ENCODE measurements around the gene TBL1X. TPM values are rescaled to one million over a fixed set of nuclear protein-coding genes. Genes with fewer than 3 reads are reported as not detected.

Gene TBL1X
- total RNA-seq, 1 donor from 2014 or later, result 6.5 TPM

DNA sequence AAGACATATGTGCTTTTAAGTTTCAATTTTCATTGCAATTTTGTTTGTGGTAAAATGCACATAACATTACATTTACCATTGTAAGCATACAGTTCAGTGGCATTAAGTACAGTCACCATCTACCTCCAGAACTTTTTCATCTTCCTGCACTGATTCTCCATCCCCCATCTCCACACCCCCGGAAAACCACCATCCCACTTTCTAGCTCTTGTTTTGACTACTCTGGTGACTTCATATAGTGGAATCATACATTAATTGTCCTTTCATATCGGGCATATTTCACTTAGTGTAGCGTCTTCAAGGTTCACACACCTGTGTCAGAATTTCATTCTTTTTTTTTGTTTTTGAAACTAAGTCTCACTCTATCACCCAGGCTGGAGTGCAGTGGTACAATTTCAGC is 157.3 kb downstream of the TBL1X start:
- no peak for DNase-seq
- Mint-ChIP-seq H3K27ac (ENCODE audit: unreplicated experiment) (no peak overlapping the region), H3K27me3 (ENCODE audit: unreplicated experiment) (no peaks in the 10 kb centered on the region), H3K9me3 (ENCODE audit: unreplicated experiment) (peaks cover 2% of the 10 kb centered on the region), H3K4me3 (ENCODE audit: unreplicated experiment) (no peak overlapping the region), H3K4me1 (ENCODE audit: low read depth, unreplicated experiment) (no peaks in the 10 kb centered on the region), H3K36me3 (ENCODE audit: unreplicated experiment) (no peaks in the 10 kb centered on the region)
- TF ChIP-seq, protein P1, sequence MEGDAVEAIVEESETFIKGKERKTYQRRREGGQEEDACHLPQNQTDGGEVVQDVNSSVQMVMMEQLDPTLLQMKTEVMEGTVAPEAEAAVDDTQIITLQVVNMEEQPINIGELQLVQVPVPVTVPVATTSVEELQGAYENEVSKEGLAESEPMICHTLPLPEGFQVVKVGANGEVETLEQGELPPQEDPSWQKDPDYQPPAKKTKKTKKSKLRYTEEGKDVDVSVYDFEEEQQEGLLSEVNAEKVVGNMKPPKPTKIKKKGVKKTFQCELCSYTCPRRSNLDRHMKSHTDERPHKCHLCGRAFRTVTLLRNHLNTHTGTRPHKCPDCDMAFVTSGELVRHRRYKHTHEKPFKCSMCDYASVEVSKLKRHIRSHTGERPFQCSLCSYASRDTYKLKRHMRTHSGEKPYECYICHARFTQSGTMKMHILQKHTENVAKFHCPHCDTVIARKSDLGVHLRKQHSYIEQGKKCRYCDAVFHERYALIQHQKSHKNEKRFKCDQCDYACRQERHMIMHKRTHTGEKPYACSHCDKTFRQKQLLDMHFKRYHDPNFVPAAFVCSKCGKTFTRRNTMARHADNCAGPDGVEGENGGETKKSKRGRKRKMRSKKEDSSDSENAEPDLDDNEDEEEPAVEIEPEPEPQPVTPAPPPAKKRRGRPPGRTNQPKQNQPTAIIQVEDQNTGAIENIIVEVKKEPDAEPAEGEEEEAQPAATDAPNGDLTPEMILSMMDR (IDR thresholded peaks at IDR 0.05; ENCODE audit: partially characterized antibody, unreplicated experiment), result no peak

DNA sequence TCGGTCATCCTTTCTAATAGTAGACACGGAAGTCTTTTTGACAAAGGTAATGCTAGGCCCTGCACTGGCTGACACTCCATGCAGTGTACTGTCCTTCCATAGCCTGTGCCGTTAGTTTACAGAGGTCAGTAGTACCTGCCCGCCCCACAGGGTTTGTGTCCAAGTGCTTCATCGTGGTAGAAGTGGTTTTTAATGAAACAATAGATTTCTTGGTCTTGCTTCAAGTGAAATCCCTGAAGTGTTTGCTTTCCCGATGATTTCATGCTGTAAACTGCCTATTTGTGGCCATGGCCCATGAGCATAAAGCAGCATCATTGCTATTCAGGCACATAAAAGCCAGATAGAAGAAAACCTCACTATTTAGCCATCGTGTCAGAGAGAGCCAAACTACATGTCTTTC is 161.5 kb downstream of the TBL1X start:
- Mint-ChIP-seq H3K27me3 (ENCODE audit: unreplicated experiment) (no peaks in the 10 kb centered on the region), H3K27ac (ENCODE audit: unreplicated experiment) (no peak overlapping the region), H3K4me1 (ENCODE audit: low read depth, unreplicated experiment) (no peaks in the 10 kb centered on the region), H3K4me3 (ENCODE audit: unreplicated experiment) (no peak overlapping the region), H3K9me3 (ENCODE audit: unreplicated experiment) (no peaks in the 10 kb centered on the region), H3K36me3 (ENCODE audit: unreplicated experiment) (no peaks in the 10 kb centered on the region)
- TF ChIP-seq, protein P1 (IDR thresholded peaks at IDR 0.05; ENCODE audit: partially characterized antibody, unreplicated experiment), result no peak
- no peak for DNase-seq

DNA sequence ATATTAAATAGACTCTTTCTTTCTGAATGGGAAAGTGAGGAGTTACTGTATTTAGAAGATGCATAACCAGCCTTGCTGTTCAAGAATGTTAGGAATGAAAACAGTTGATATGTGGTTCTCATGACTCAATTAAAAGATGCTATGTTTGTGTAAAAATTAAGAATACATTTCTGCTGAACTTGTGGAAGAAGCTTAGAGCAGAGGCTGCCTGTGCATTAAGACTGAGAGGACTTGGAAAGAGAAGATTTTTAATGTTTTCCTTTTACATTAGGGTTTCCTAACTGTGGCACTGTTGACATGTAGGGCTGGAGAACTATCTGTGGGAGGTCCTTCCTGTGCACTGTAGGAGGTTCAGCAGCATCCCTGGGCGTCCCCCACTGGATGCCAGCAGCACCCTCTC is 163.1 kb downstream of the TBL1X start:
- TF ChIP-seq, protein P1 (IDR thresholded peaks at IDR 0.05; ENCODE audit: partially characterized antibody, unreplicated experiment), result no peak
- Mint-ChIP-seq H3K9me3 (ENCODE audit: unreplicated experiment) (no peaks in the 10 kb centered on the region), H3K27ac (ENCODE audit: unreplicated experiment) (no peak overlapping the region), H3K4me1 (ENCODE audit: low read depth, unreplicated experiment) (no peaks in the 10 kb centered on the region), H3K36me3 (ENCODE audit: unreplicated experiment) (no peaks in the 10 kb centered on the region), H3K4me3 (ENCODE audit: unreplicated experiment) (no peak overlapping the region), H3K27me3 (ENCODE audit: unreplicated experiment) (no peaks in the 10 kb centered on the region)
- no peak for DNase-seq

DNA sequence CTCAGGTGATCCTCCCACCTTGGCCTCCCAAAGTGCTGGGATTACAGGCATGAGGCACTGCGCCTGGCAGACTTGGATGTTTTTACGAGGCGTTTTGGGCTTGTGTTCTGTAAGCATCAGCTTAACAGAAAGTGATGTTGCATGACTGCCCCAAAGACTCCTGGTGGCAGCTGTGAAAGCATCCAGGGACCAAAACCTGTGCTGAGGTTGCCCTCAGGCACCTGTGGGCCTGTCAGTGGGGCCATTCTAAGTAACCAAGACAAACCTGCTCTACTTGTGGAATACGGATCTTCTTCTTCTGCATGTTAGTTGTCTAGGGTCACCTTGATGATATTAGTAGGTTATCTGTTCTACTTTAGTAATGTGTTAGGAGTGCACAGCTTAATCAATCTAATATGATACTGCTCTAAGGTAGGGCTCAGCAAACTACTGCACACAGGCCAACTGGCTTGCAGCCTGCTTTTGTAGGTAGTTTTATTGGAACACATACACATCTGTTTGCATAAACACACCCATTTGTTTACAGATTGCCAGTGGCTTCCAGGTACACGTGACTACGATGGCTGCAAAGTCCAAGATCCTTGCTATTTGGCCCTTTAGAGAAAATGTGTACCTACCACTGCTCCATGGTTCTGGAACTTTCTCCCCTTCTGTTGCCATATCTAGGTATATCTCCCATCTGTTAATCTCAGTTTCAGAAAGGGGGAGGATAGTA is 164.1 kb downstream of the TBL1X start:
- no peaks in the 10 kb centered on the region for H3K4me1 Mint-ChIP-seq (ENCODE audit: low read depth, unreplicated experiment)
- no peaks in the 10 kb centered on the region for H3K27me3 Mint-ChIP-seq (ENCODE audit: unreplicated experiment)
- H3K36me3 Mint-ChIP-seq (ENCODE audit: unreplicated experiment), result no peaks in the 10 kb centered on the region
- no peak overlapping the region for H3K4me3 Mint-ChIP-seq (ENCODE audit: unreplicated experiment)
- H3K9me3 Mint-ChIP-seq (ENCODE audit: unreplicated experiment), result no peaks in the 10 kb centered on the region
- no peak overlapping the region for H3K27ac Mint-ChIP-seq (ENCODE audit: unreplicated experiment)
- TF ChIP-seq, protein P1 (IDR thresholded peaks at IDR 0.05; ENCODE audit: partially characterized antibody, unreplicated experiment), result no peak
- DNase-seq, result no peak

DNA sequence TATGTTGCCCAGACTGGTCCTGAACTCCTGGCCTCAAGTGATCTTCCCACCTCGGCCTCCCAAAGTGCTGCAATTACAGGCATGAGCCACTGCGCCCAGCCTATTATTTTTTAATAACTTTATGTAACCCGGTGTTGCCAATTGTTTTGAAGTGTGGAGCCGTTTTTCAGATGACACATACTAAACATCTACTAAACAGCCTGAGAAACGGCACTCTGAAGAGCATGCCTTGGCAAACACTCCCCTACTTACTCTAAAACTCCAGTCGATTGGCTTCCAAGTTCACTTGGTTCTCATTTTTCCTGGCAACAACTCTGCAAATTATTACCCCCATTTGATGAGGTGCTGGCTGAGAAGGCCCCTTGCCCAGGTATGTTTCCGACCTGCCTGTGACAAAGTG is 169.7 kb downstream of the TBL1X start:
- H3K36me3 Mint-ChIP-seq (ENCODE audit: unreplicated experiment), result no peaks in the 10 kb centered on the region
- no peak overlapping the region for H3K4me3 Mint-ChIP-seq (ENCODE audit: unreplicated experiment)
- no peaks in the 10 kb centered on the region for H3K27me3 Mint-ChIP-seq (ENCODE audit: unreplicated experiment)
- no peaks in the 10 kb centered on the region for H3K4me1 Mint-ChIP-seq (ENCODE audit: low read depth, unreplicated experiment)
- TF ChIP-seq, protein P1 (IDR thresholded peaks at IDR 0.05; ENCODE audit: partially characterized antibody, unreplicated experiment), result no peak
- DNase-seq, result no peak
- H3K27ac Mint-ChIP-seq (ENCODE audit: unreplicated experiment), result no peak overlapping the region
- no peaks in the 10 kb centered on the region for H3K9me3 Mint-ChIP-seq (ENCODE audit: unreplicated experiment)
